GM18873 (cell line): Measurements from ENCODE around the gene RIIAD1.
"Not testable (repeated sequence)": the region's sequence is repeated elsewhere in the genome, so short reads cannot be mapped to it uniquely, and the experiment has no call there.

ENCODE experiments used
- ATAC-seq: cut with Tn5 transposase; IDR thresholded peaks from one replicate; pipeline ENCODE4 v1.9.1; 2021; ENCODE audit warnings: mild to moderate bottlenecking, moderate library complexity, moderate number of reproducible peaks; ENCODE audit not compliant: unreplicated experiment, low FRiP score

Gene RIIAD1

GRCh38 chr1:151720974-151721787 is at the start of gene RIIAD1:
Gene RIIAD1 (plus strand): TSS chr1:151721522. CDS start chr1:151721537, 15 bp downstream.
- ATAC-seq = no peak

- no peak for ATAC-seq
These were observed 47.9 kb upstream of the RIIAD1 start for GRCh38 chr1:151673407-151673806.

DNA sequence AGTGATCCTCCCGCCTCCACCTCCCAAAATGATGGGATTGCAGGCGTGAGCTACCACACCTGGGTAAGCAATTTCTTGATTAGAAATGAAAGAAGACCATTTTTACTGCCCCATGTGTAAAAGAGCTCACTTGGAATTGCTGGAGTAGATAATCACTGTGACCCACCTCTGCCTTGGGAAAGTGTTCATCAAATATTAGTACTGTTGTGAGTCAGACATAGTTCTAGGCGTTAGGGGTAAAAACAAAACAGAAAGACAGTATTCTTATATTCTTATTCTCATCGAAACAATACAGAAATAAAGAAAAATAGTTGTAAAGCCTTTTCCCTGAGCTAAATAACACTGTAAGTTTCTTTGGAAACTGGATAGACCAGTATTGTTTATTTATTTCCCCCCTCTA is 40.9 kb upstream of the RIIAD1 start:
- no peak for ATAC-seq

- no peak for ATAC-seq
These were observed 40.5 kb upstream of the RIIAD1 start for GRCh38 chr1:151680826-151681225.

GRCh38 chr1:151681923-151682322 is 39.4 kb upstream of the RIIAD1 start:
- no peak for ATAC-seq

- not testable (repeated sequence) for ATAC-seq
These were observed 38.4 kb upstream of the RIIAD1 start for GRCh38 chr1:151682901-151683300.

- ATAC-seq = no peak
These were observed 37.2 kb upstream of the RIIAD1 start for GRCh38 chr1:151684128-151684527.

GRCh38 chr1:151686561-151686960 is 34.8 kb upstream of the RIIAD1 start:
- ATAC-seq = no peak

GRCh38 chr1:151689494-151689893 is 31.8 kb upstream of the RIIAD1 start:
- no peak for ATAC-seq

DNA sequence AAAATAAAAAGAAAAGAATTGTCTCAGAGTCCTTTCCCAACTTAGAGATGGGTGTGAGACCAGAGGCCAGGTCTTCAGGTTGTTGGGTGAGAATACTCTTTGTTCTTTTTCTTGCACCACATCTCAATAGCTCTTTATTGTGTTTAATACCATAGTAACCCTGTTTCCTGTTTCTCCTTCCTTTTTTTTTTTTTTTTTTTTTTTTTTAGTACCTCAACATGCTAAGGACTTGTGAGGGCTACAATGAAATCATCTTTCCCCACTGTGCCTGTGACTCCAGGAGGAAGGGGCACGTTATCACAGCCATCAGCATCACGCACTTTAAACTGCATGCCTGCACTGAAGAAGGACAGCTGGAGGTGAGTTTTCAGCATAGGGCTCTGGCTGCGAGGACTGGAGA is 29.1 kb upstream of the RIIAD1 start:
- no peak for ATAC-seq

- no peak for ATAC-seq
These were observed 28.2 kb upstream of the RIIAD1 start for GRCh38 chr1:151693057-151693651.

- ATAC-seq = no peak
These were observed 19.8 kb upstream of the RIIAD1 start for GRCh38 chr1:151701515-151701914.

DNA sequence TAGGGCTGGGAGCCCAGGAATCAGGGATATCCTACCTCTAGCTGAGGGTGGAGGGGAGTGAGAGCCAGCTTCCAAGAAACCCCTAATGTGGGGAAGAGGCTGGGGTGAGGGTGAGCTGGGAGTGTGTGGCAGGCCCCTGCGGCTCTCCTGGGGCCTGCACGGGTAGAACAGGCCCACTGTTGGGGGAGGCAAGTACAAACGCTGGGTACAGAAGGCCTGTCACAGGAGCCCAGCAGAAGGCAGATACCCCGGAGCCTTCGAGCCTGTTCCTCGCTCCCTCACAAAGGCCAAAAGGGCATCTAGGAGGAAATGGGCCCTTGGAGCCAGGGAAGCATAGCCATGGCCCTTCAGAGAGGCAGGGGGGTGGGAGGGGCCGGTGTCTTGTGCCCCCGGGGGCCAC is 18.4 kb upstream of the RIIAD1 start:
- ATAC-seq = no peak

DNA sequence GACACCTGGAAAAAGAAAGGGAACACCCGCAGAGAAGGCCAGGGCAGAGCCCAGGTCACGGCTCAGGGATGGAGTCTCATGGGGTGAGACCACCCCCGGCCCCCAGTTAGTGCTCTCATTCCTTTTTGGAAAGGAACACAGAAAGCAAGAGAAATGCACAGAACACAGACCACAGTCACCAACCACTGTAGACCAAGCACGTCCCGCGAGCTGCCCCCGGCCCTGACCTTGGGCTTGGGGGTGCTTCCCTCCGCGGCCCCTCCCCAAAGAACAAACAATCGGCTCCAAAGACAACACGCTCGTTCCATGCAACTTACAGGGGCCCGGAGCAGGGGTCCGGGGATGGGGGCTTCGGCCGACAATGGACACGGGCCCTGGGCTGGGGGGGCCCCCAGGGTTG is 17.5 kb upstream of the RIIAD1 start:
- no peak for ATAC-seq

- ATAC-seq = no peak
These were observed 17.1 kb upstream of the RIIAD1 start for GRCh38 chr1:151704246-151704645.

GRCh38 chr1:151705146-151705545 is 16.2 kb upstream of the RIIAD1 start:
- no peak for ATAC-seq

DNA sequence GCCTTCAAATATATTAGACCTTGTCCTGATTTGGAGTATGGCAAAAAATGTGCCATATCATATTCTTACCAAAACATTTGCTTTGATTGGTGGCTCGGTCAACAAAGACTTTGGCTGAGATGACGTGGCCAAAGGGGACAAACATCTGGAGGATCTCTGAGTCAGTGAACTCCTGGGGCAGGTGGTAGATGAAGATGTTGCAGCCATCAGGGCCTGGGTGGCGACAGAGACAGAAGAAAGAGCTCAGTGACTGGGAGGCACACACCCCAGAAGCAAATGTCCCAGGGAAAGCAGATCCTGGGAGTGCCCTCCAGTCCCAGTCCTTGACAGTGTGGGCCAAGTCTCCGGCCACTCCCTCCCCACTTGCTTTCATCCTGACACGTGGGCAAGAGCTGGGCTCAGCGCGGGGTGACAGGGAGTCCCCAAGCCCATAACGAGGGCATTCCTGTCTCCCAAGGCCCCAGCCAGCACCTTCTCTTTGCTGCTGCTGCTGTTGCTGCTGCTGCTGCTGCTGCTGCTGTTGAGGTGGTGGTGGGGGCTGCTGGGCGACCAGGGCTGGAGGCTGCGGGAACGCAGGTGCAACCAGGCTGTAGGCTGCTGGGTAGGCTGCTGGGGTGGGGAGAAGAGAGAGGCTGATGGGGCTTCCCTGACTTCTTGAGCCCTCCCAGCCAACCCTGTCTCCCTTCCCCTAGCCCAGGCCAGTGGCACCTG is 15.4 kb upstream of the RIIAD1 start:
- ATAC-seq = no peak

DNA sequence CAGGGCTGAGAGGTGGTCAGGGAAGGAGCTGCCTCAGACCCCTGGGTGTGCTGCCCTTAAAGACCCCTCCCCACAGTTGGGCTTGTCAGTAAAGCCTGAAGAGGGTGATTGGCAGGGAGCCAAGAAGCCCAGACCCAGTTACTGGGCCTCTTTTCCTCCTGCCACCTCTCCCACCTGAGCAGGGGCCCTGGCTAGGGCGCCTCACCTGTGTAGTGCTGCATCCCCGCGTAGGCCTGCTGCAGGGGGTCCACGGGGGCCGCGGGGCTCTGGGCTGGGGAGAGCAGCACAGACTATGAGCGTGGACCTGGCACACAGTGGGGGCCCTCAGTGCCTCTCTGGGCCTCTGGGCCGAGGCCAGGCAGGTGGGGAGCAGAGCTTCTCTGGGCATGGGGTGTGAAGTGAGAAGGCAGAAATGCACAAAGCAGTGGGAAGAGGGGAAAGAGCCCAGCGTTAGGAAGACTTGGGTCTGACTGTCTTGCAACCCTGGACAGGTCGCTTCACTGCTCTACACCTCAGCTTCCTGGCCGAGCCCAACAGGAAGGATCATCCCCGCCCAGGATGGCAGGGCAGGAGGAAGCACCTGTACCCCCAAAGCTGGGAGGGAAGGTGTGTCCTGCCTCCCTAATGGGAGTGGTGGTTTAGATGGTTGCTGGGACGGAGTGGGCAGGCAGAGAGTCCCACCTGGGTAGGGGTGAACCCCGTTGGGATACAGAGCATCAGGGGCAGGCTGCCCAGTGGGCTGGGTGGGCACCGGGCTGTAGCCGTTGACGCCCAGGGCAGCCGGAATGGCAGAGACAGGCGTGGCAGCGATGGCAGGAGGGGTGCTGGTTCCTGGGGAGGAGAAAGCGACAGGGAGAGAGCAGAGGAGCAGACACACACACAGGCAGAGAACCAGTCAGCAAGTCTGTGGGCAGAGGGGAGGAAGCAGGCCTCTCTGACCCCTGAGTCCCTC is 14.6 kb upstream of the RIIAD1 start:
- ATAC-seq = no peak

DNA sequence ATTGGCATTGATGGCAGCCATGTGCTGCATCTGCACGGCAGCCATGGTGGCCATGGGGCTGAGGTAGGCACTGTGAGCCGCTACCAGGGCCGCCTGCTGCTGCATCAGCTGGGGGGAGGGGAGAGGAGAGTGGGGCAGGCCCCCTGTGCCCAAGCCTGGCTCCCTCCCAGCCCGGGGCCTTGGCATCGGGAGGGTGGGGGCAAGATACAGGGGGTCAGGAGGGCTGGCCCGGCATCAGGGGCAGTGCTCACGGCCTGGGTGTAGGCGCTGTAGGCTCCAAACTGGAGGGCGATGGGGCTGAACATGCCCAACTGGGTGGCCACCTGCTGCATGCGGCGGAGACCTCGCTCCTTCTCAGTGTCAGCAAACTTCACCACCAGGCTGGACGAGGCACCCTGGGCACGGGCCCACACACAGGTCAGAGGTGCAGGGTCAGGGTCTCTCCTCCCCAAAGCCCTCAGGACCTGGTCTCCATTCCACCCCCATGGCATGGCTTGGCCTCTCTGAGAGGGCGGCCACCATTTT is 13.7 kb upstream of the RIIAD1 start:
- ATAC-seq = no peak

- no peak for ATAC-seq
These were observed 12.4 kb upstream of the RIIAD1 start for GRCh38 chr1:151708891-151709290.
